Neural cell (in vitro differentiated cells): ENCODE data around the gene GPS1. TPM values are rescaled to one million over a fixed set of nuclear protein-coding genes. Genes with fewer than 3 reads are reported as not detected.

ENCODE experiments used
- H2AFZ ChIP-seq: fragments of 200-600, 300-800 bp; sonication (generic), shearing (Covaris generic); 2 replicates; pipeline ENCODE4 v1.6.0; 2014; ENCODE audit warnings: low read depth, mild to moderate bottlenecking, antibody characterized with exemption, low read length, moderate library complexity
- H3F3A ChIP-seq: fragments of 200-600 bp; shearing (Covaris generic); 2 replicates; pipeline ENCODE4 v1.6.1; 2016; ENCODE audit warnings: mild to moderate bottlenecking, moderate library complexity, mixed read lengths, antibody characterized with exemption, low read length; ENCODE audit not compliant: insufficient read depth, poor library complexity, severe bottlenecking
- H3K27ac ChIP-seq: fragments of 200-600, 300-800 bp; sonication (generic), shearing (Covaris generic); 2 replicates; pipeline ENCODE4 v1.5.1; 2014; ENCODE audit warnings: mild to moderate bottlenecking, low read length, moderate library complexity
- H3K27me3 ChIP-seq: fragments of 300-800, 200-600 bp; sonication (generic), shearing (Covaris generic); 2 replicates; pipeline ENCODE4 v1.6.0; 2014; ENCODE audit warnings: mild to moderate bottlenecking, low read depth, low read length, moderate library complexity; ENCODE audit not compliant: insufficient read depth
- H3K36me3 ChIP-seq: fragments of 300-800, 200-600 bp; sonication (generic), shearing (Covaris generic); 2 replicates; pipeline ENCODE4 v1.5.1; 2014; ENCODE audit warnings: mild to moderate bottlenecking, antibody characterized with exemption, low read length, moderate library complexity; ENCODE audit not compliant: insufficient read depth
- H3K4me2 ChIP-seq: fragments of 300-800, 200-600 bp; sonication (generic), shearing (Covaris generic); 2 replicates; pipeline ENCODE4 v1.6.0; 2014; ENCODE audit warnings: mild to moderate bottlenecking, low read length
- H3K4me3 ChIP-seq: fragments of 300-800, 200-600 bp; sonication (generic), shearing (Covaris generic); 2 replicates; pipeline ENCODE4 v1.5.1; 2014; ENCODE audit warnings: mild to moderate bottlenecking, low read length, moderate library complexity
- H3K79me2 ChIP-seq: fragments of 200-600 bp; shearing (Covaris generic); replicated peaks from 2 replicates; pipeline ENCODE4 v1.6.0; 2014; ENCODE audit warnings: mild to moderate bottlenecking, low read length, moderate library complexity; ENCODE audit not compliant: insufficient read depth
- H3K9ac ChIP-seq: fragments of 300-800, 200-600 bp; sonication (generic), shearing (Covaris generic); 2 replicates; pipeline ENCODE4 v1.6.1; 2016; ENCODE audit warnings: mild to moderate bottlenecking, low read length, mixed read lengths
- H3K9me2 ChIP-seq: fragments of 200-600 bp; shearing (Covaris generic); 2 replicates; pipeline ENCODE4 v1.6.1; 2016; ENCODE audit warnings: mild to moderate bottlenecking, low read length, mixed read lengths; ENCODE audit not compliant: insufficient read depth
- H3K9me3 ChIP-seq: fragments of 200-600, 300-800 bp; sonication (generic), shearing (Covaris generic); 2 replicates; pipeline ENCODE4 v1.6.1; 2016; ENCODE audit warnings: mild to moderate bottlenecking, mixed run types, low read length, moderate library complexity, mixed read lengths
- H4K20me1 ChIP-seq: fragments of 200-600 bp; shearing (Covaris generic); 2 replicates; pipeline ENCODE4 v1.6.1; 2016; ENCODE audit warnings: mild to moderate bottlenecking, mixed run types; ENCODE audit not compliant: insufficient read depth
- EP300 ChIP-seq: fragments of 450-650 bp; conservative IDR thresholded peaks from 2 replicates; pipeline ENCODE4 v1.6.1; 2014; ENCODE audit warnings: antibody characterized with exemption, mild to moderate bottlenecking, moderate library complexity; ENCODE audit not compliant: poor library complexity, severe bottlenecking
- EZH2 ChIP-seq: fragments of 200-600, 300-800 bp; shearing (Covaris generic), sonication (generic); IDR thresholded peaks from 2 replicates; pipeline ENCODE4 v1.6.1; 2014; ENCODE audit warnings: antibody characterized with exemption, low read length, borderline replicate concordance, mild to moderate bottlenecking; ENCODE audit not compliant: insufficient read depth, poor library complexity, severe bottlenecking
- MXI1 ChIP-seq: fragments of 450-650 bp; conservative IDR thresholded peaks from 2 replicates; pipeline ENCODE4 v1.6.1; 2014; ENCODE audit warnings: antibody characterized with exemption, mild to moderate bottlenecking; ENCODE audit not compliant: poor library complexity, severe bottlenecking
- POLR2AphosphoS5 ChIP-seq: IDR thresholded peaks from 2 replicates; pipeline ENCODE4 v1.6.1; 2012
- RAD21 ChIP-seq: fragments of 450-650 bp; conservative IDR thresholded peaks from 2 replicates; pipeline ENCODE4 v1.6.1; 2014; ENCODE audit warnings: antibody characterized with exemption, mild to moderate bottlenecking, moderate library complexity
- SMC3 ChIP-seq: fragments of 450-650 bp; conservative IDR thresholded peaks from 2 replicates; pipeline ENCODE4 v1.6.1; 2014; ENCODE audit warnings: antibody characterized with exemption, mild to moderate bottlenecking, moderate library complexity; ENCODE audit not compliant: poor library complexity
- TAF1 ChIP-seq: IDR thresholded peaks from 2 replicates; pipeline ENCODE4 v1.6.1; 2012; ENCODE audit warnings: low read depth
- polyA plus RNA-seq: library from polyadenylated mRNA; depleted of rRNA; stranded (reverse); fragments of >200 nt; gene quantifications from 2 replicates; pipeline ENCODE4 v1.2.3, GENCODE V29; 2014
- TF ChIP-seq, protein P1 (sequence below): IDR thresholded peaks from 2 replicates; pipeline ENCODE4 v1.6.1; 2012; ENCODE audit warnings: borderline replicate concordance
- TF ChIP-seq, protein P2 (sequence below): fragments of 450-650 bp; IDR thresholded peaks from 2 replicates; pipeline ENCODE4 v1.5.1; 2014; ENCODE audit warnings: antibody characterized with exemption, mild to moderate bottlenecking, moderate library complexity; ENCODE audit not compliant: poor library complexity, severe bottlenecking

The GPS1 gene
- polyA plus RNA-seq, 1 donor from 2014 or later, result 170 TPM

DNA sequence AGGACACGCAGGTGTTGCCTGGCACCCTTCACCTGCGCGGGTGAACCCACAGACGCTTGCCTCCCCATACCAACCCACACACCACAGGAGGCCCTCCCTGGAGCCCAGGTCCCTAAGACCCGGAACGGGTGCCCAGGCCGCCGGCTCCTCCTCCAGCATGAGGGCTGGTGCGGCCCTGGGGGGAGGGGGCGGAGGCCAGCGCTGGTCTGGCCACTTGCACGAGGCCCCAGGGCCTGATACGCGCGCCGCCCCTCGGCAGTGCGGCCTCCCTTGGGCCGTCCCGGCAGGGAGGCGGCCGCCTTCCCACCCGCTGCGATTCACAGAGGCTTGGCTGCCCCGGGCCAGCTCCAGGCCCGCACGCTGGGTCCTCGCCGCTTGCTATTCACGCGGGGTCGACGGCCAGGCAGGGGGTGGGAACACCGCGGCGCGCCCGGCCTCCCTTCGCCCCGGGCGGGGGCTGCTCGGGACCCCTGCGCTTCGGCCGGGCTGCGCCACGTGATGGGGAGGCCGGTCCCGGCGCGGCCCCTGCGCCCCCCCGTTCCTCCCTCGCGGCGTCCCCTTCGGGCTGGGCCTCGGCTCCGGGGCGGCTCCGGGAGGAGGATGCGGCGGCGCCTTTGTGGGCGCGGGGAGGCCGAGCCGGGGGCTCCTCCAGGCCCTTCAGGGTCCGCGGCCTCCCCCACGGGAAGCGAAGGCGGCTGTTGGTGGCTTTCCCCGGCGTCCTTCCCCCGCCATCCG, 45.7 kb downstream of the GPS1 start:
- Histone ChIP-seq H3K9me2 (no peaks in the 10 kb centered on the region), H4K20me1 (no peaks in the 10 kb centered on the region), H3K9ac (peak overlapping the region; percentile 90), H3K9me3 (no peaks in the 10 kb centered on the region), H3F3A (no peaks in the 10 kb centered on the region), H3K27me3 (no peaks in the 10 kb centered on the region), H3K36me3 (no peaks in the 10 kb centered on the region), H3K79me2 (peaks cover 24% of the 10 kb centered on the region), H3K4me3 (peak overlapping the region; percentile 95), H3K27ac (peak overlapping the region; percentile 83), H2AFZ (no peak overlapping the region), H3K4me2 (peak overlapping the region; percentile 91)
- peak; percentile 46 for TF ChIP-seq MXI1
- no peak for TF ChIP-seq EP300
- TF ChIP-seq, protein P1, sequence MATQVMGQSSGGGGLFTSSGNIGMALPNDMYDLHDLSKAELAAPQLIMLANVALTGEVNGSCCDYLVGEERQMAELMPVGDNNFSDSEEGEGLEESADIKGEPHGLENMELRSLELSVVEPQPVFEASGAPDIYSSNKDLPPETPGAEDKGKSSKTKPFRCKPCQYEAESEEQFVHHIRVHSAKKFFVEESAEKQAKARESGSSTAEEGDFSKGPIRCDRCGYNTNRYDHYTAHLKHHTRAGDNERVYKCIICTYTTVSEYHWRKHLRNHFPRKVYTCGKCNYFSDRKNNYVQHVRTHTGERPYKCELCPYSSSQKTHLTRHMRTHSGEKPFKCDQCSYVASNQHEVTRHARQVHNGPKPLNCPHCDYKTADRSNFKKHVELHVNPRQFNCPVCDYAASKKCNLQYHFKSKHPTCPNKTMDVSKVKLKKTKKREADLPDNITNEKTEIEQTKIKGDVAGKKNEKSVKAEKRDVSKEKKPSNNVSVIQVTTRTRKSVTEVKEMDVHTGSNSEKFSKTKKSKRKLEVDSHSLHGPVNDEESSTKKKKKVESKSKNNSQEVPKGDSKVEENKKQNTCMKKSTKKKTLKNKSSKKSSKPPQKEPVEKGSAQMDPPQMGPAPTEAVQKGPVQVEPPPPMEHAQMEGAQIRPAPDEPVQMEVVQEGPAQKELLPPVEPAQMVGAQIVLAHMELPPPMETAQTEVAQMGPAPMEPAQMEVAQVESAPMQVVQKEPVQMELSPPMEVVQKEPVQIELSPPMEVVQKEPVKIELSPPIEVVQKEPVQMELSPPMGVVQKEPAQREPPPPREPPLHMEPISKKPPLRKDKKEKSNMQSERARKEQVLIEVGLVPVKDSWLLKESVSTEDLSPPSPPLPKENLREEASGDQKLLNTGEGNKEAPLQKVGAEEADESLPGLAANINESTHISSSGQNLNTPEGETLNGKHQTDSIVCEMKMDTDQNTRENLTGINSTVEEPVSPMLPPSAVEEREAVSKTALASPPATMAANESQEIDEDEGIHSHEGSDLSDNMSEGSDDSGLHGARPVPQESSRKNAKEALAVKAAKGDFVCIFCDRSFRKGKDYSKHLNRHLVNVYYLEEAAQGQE, result no peak

DNA sequence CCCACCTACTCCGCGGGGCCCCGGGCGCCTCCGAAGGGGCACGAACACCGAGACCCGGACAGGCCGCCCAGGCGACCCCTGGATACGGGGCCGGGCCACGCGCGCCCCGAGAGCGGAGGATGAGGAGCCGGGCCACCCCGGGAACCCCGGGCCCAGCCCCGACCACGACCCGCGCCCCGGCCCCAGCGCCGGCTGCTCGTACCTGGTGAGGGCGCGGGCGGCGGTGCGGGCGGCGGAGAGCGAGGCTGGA, 46.1 kb downstream of the GPS1 start:
- Histone ChIP-seq H3K27ac (peak overlapping the region; percentile 83), H3K9me2 (no peaks in the 10 kb centered on the region), H3K9ac (peak overlapping the region; percentile 90), H3K4me2 (no peak overlapping the region), H3K79me2 (peaks cover 24% of the 10 kb centered on the region), H2AFZ (no peak overlapping the region), H3F3A (no peaks in the 10 kb centered on the region), H3K9me3 (no peaks in the 10 kb centered on the region), H3K4me3 (peak overlapping the region; percentile 95), H4K20me1 (no peaks in the 10 kb centered on the region), H3K27me3 (no peaks in the 10 kb centered on the region), H3K36me3 (no peaks in the 10 kb centered on the region)
- TF ChIP-seq RAD21, result no peak
- TF ChIP-seq, protein P2, sequence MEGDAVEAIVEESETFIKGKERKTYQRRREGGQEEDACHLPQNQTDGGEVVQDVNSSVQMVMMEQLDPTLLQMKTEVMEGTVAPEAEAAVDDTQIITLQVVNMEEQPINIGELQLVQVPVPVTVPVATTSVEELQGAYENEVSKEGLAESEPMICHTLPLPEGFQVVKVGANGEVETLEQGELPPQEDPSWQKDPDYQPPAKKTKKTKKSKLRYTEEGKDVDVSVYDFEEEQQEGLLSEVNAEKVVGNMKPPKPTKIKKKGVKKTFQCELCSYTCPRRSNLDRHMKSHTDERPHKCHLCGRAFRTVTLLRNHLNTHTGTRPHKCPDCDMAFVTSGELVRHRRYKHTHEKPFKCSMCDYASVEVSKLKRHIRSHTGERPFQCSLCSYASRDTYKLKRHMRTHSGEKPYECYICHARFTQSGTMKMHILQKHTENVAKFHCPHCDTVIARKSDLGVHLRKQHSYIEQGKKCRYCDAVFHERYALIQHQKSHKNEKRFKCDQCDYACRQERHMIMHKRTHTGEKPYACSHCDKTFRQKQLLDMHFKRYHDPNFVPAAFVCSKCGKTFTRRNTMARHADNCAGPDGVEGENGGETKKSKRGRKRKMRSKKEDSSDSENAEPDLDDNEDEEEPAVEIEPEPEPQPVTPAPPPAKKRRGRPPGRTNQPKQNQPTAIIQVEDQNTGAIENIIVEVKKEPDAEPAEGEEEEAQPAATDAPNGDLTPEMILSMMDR, result no peak
- no peak for TF ChIP-seq MXI1
- TF ChIP-seq, protein P1, result no peak
- TF ChIP-seq SMC3, result no peak
- TF ChIP-seq TAF1, result no peak
- no peak for TF ChIP-seq EZH2
- TF ChIP-seq EP300, result no peak
- no peak for TF ChIP-seq POLR2AphosphoS5
